Natural killer cell treated with Interleukin-12 subunit alpha and Interleukin-12 subunit beta and Interleukin-15 and Interleukin-18, amount 100 ng/mL, for 72 hours (primary cell): Measurements from ENCODE around the gene RTRAF. TPM values are rescaled to one million over a fixed set of nuclear protein-coding genes. Genes with fewer than 3 reads are reported as not detected.

Experiments
- ATAC-seq, 2 donors: fragments of 150-1000 bp; cut with Tn5 transposase in 1 of 2; sonication (Bioruptor Pico), chemical (Tn5 transposase) in 1 of 2; 2 replicates each; pipeline ENCODE4 v1.10.0; 2021
- DNase-seq: peaks from one replicate; pipeline ENCODE4 v3.0.0; 2022; ENCODE audit warnings: low spot score
- H3K27ac Mint-ChIP-seq, 2 donors: 1 replicate in 1 of 2; 2 replicates in 1 of 2; pipeline ENCODE4 v1.8.0; 2022; ENCODE audit warnings: mixed read lengths in 2 of 2, mild to moderate bottlenecking in 1 of 2, moderate library complexity in 1 of 2
- H3K27me3 Mint-ChIP-seq, 2 donors: 1 replicate in 1 of 2; 2 replicates in 1 of 2; pipeline ENCODE4 v1.8.0; 2022; ENCODE audit warnings: mixed read lengths in 2 of 2
- H3K36me3 Mint-ChIP-seq: one replicate; pipeline ENCODE4 v1.8.0; 2022; ENCODE audit warnings: mixed read lengths
- H3K4me1 Mint-ChIP-seq, 2 donors: 1 replicate in 1 of 2; 2 replicates in 1 of 2; pipeline ENCODE4 v1.8.0; 2022; ENCODE audit warnings: low read depth in 2 of 2, mixed read lengths in 2 of 2, mild to moderate bottlenecking in 1 of 2
- H3K4me3 Mint-ChIP-seq: one replicate; pipeline ENCODE4 v1.8.0; 2022; ENCODE audit warnings: mixed read lengths
- H3K9me3 Mint-ChIP-seq: 2 replicates; pipeline ENCODE4 v1.8.0; 2022; ENCODE audit warnings: mixed read lengths
- total RNA-seq, 2 donors: library from RNA; stranded (reverse); gene quantifications; one replicate each; pipeline ENCODE4 v1.2.3, GENCODE V29; 2022

The RTRAF gene
- total RNA-seq, result 100 to 1,000 TPM; 146 to 160 TPM

DNA sequence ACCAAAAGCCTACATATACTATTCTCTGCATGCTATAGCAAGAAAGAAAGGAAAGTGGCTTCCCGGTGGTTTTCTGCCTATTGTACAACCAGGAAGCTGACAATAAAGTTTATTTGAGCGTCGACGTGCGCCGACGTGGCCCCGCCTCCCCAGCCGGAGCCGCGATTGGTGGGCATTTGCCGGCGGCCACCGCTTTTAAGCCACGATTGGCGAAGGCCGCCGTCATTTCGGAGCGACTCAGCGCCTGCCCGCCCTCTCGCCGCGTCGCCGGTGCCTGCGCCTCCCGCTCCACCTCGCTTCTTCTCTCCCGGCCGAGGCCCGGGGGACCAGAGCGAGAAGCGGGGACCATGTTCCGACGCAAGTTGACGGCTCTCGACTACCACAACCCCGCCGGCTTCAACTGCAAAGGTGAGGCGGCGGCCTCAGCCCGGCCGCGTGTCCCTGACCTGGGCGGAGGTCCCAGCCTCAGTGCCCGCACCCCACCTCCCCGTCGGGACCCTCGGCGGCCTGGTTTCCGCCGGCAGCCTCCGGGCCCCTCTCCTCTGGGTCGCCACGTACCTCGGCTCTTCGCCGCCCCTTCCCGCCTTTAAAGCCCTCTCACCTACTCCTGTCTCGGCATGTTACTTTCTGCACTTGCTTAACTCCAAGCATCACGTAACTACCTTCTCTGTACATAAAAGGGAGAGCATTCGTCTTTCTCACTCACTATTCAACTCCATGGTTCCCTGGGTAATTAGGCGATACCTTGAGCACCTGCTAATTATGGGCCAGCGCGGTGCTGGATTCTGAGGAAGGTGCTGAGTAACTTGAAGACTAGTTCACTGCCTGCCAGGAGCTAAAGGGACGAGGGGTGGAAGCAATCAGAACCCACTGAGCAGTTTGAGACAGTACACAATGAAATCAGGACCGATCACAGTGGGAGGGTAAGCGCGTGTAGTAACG lies at the start of gene RTRAF:
Gene RTRAF, plus strand, starts transcription at position 254 of the 942 bp plus-strand sequence. Its CDS starts 94 bp downstream, at position 348.
- peak within 1 kb of the TSS; percentile 84 to 94 for H3K27ac Mint-ChIP-seq
- no peaks in the 10 kb centered on the region for H3K27me3 Mint-ChIP-seq
- H3K4me3 Mint-ChIP-seq, result peak within 1 kb of the TSS; percentile 100
- peak; percentile 98 to 99 for ATAC-seq
- peaks cover 28 to 29% of the 10 kb centered on the region in 2 donors for H3K4me1 Mint-ChIP-seq
- H3K9me3 Mint-ChIP-seq, result no peaks in the 10 kb centered on the region
- peaks cover 19% of the 10 kb centered on the region for H3K36me3 Mint-ChIP-seq
- DNase-seq, result peak; percentile 94

DNA sequence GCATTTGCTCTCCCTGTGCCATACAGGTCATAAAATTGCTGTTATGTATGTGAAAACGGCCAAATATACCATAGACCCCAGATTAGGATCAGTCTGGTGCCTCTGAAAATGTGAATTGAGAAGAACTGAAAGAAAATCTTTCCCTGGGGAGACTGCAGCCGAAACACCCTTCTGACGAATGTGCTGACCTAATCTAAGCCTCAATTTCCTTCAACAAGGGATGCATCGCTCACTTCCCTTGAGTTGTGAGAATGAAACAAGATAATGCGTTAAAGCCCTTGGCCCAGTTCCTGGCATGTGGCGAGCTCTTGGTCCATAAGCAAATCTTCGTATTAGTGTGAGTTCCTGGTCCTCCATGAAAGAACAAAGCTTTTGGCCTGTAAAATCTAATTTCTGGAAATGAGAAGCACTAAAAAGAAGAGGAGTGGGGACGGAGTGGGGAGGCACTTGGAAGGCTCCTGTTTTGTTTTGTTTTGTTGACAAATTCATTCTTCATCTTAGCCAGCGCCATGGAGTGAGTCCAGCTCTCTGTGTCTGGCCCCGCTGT lies 49.5 kb upstream of the RTRAF start:
- Mint-ChIP-seq H3K9me3 (peaks cover 4% of the 10 kb centered on the region), H3K4me1 (peaks cover 63 to 72% of the 10 kb centered on the region in 2 donors), H3K27ac (peak overlapping the region; percentile 89 to 92), H3K4me3 (peak overlapping the region; percentile 82), H3K36me3 (peaks cover 37% of the 10 kb centered on the region), H3K27me3 (no peaks in the 10 kb centered on the region)
- ATAC-seq (peak; percentile 71 to 77), DNase-seq (no peak)

GRCh38 chr14:51942971-51943370 lies 46.4 kb upstream of the RTRAF start:
- Mint-ChIP-seq H3K36me3 (peaks cover 60% of the 10 kb centered on the region), H3K4me3 (peak overlapping the region; percentile 23), H3K9me3 (peaks cover 12% of the 10 kb centered on the region), H3K27ac (peak overlapping the region; percentile 89 to 92), H3K4me1 (peaks cover 76 to 84% of the 10 kb centered on the region in 2 donors), H3K27me3 (no peaks in the 10 kb centered on the region)
- peak in 1 of 2 donors; percentile 53 for ATAC-seq
- no peak for DNase-seq

DNA sequence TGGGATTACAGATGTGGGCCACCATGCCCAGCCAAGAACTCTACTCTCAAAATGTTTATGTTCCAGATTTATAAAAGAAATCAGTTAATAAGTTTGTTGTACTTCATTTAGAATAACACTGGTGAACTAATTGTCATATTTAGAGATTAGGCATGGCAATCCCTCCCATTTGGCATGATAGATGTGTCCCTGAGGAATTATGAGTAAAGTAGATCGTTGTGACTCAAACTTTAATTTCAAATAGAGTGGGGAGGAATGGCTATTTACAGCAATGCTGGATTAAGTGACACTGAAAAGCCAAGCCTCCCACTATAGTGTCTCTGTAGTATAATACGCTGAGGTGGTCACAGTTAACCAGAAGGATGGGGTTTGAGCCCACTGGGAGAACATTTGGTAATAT lies 39.3 kb upstream of the RTRAF start:
- DNase-seq (no peak), ATAC-seq (no peak)
- Mint-ChIP-seq H3K4me3 (no peak overlapping the region), H3K9me3 (peaks cover 8% of the 10 kb centered on the region), H3K27ac (peak overlapping the region; percentile 31 to 66), H3K36me3 (peaks cover 65% of the 10 kb centered on the region), H3K4me1 (peaks cover 68 to 70% of the 10 kb centered on the region in 2 donors), H3K27me3 (no peaks in the 10 kb centered on the region)

DNA sequence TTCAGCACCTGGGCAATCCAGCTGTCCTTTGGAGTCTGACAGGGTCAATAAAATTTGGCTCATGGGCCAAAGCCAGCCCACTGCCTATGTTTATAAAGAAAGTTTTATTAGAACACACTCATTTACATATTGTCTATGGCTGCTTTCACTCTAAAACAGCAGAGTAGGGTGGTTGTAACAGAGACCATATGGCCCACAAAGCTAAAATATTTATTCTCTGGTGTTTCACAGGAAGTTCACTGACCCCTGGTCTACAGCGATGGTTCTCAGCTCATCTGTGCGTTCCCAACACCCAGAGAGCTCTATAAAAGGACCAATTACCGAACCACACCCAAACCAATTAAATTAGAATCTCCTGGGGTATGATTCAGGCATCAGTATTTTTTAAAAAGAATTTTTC lies 37.7 kb upstream of the RTRAF start:
- Mint-ChIP-seq H3K36me3 (peaks cover 49% of the 10 kb centered on the region), H3K27me3 (no peaks in the 10 kb centered on the region), H3K9me3 (no peaks in the 10 kb centered on the region), H3K27ac (peak overlapping the region; percentile 4 to 17), H3K4me1 (peaks cover 51 to 54% of the 10 kb centered on the region in 2 donors), H3K4me3 (no peak overlapping the region)
- DNase-seq, result no peak
- ATAC-seq, result no peak

GRCh38 chr14:51954031-51954430 lies 35.3 kb upstream of the RTRAF start:
- H3K27ac Mint-ChIP-seq, result peak overlapping the region; percentile 4 to 56

GRCh38 chr14:51954657-51955056 lies 34.7 kb upstream of the RTRAF start:
- H3K36me3 Mint-ChIP-seq, result peaks cover 63% of the 10 kb centered on the region
- H3K4me1 Mint-ChIP-seq, result peaks cover 60 to 63% of the 10 kb centered on the region in 2 donors
- no peaks in the 10 kb centered on the region for H3K27me3 Mint-ChIP-seq
- ATAC-seq (no peak), DNase-seq (no peak)
- peak overlapping the region; percentile 4 to 56 for H3K27ac Mint-ChIP-seq
- H3K9me3 Mint-ChIP-seq, result peaks cover 5% of the 10 kb centered on the region
- H3K4me3 Mint-ChIP-seq, result no peak overlapping the region

More at GRCh38 chr14:51954031-51954430, 35.3 kb upstream of the RTRAF start:
- no peak for DNase-seq
- peaks cover 4% of the 10 kb centered on the region for H3K9me3 Mint-ChIP-seq
- H3K4me1 Mint-ChIP-seq, result peaks cover 57 to 61% of the 10 kb centered on the region in 2 donors
- no peak for ATAC-seq
- H3K27me3 Mint-ChIP-seq, result no peaks in the 10 kb centered on the region
- H3K4me3 Mint-ChIP-seq, result no peak overlapping the region
- H3K36me3 Mint-ChIP-seq, result peaks cover 60% of the 10 kb centered on the region

GRCh38 chr14:51957950-51958349 lies 31.4 kb upstream of the RTRAF start:
- Mint-ChIP-seq H3K4me3 (no peak overlapping the region), H3K4me1 (peaks cover 68 to 71% of the 10 kb centered on the region in 2 donors), H3K9me3 (peaks cover 11% of the 10 kb centered on the region), H3K27me3 (no peaks in the 10 kb centered on the region), H3K27ac (peak overlapping the region; percentile 31 to 56), H3K36me3 (peaks cover 58% of the 10 kb centered on the region)
- no peak for DNase-seq
- no peak for ATAC-seq

DNA sequence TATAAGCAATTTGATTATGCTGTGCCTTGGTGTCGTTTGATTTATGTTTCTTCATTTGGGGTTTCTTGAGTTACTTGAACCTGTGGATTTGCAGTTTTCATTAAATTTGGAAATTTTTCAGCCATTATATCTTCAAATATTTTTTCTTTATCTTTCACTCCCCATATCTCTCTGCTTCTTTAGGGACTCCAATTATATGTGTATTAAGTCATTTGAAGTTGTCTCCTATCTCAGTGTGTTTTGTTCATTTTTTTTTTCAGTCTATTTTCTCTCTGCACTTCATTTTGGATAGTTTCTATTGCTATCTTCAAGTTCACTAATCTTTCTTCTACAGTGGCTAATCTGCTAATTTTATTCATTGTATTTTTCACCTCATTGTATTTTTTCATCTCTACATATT lies 29.4 kb upstream of the RTRAF start:
- peak overlapping the region; percentile 31 to 72 for H3K27ac Mint-ChIP-seq
- DNase-seq, result no peak
- peaks cover 63 to 68% of the 10 kb centered on the region in 2 donors for H3K4me1 Mint-ChIP-seq
- H3K4me3 Mint-ChIP-seq, result peak overlapping the region; percentile 0
- H3K9me3 Mint-ChIP-seq, result peaks cover 11% of the 10 kb centered on the region
- ATAC-seq, result no peak
- H3K36me3 Mint-ChIP-seq, result peaks cover 63% of the 10 kb centered on the region
- no peaks in the 10 kb centered on the region for H3K27me3 Mint-ChIP-seq

- ATAC-seq, result no peak
- H3K9me3 Mint-ChIP-seq, result peaks cover 11% of the 10 kb centered on the region
- peak overlapping the region; percentile 38 to 72 for H3K27ac Mint-ChIP-seq
- H3K27me3 Mint-ChIP-seq, result no peaks in the 10 kb centered on the region
- DNase-seq, result no peak
- H3K36me3 Mint-ChIP-seq, result peaks cover 63% of the 10 kb centered on the region
- H3K4me1 Mint-ChIP-seq, result peaks cover 68 to 71% of the 10 kb centered on the region in 2 donors
- H3K4me3 Mint-ChIP-seq, result no peak overlapping the region
Observed at GRCh38 chr14:51960866-51961265, 28.5 kb upstream of the RTRAF start.

- H3K27ac Mint-ChIP-seq, result peak overlapping the region; percentile 69 to 81
Observed at GRCh38 chr14:51962711-51963110, 26.6 kb upstream of the RTRAF start.

GRCh38 chr14:51963286-51963685 lies 26.1 kb upstream of the RTRAF start:
- ATAC-seq (no peak), DNase-seq (no peak)
- Mint-ChIP-seq H3K27me3 (no peaks in the 10 kb centered on the region), H3K27ac (peak overlapping the region; percentile 69 to 81), H3K36me3 (peaks cover 59% of the 10 kb centered on the region), H3K4me1 (peaks cover 53 to 68% of the 10 kb centered on the region in 2 donors), H3K9me3 (peaks cover 11% of the 10 kb centered on the region), H3K4me3 (peak overlapping the region; percentile 26)

More at GRCh38 chr14:51962711-51963110, 26.6 kb upstream of the RTRAF start:
- no peaks in the 10 kb centered on the region for H3K27me3 Mint-ChIP-seq
- peaks cover 11% of the 10 kb centered on the region for H3K9me3 Mint-ChIP-seq
- peak overlapping the region; percentile 54 for H3K4me3 Mint-ChIP-seq
- DNase-seq (no peak), ATAC-seq (no peak)
- H3K4me1 Mint-ChIP-seq, result peaks cover 59 to 72% of the 10 kb centered on the region in 2 donors
- H3K36me3 Mint-ChIP-seq, result peaks cover 63% of the 10 kb centered on the region

- peaks cover 26% of the 10 kb centered on the region for H3K36me3 Mint-ChIP-seq
- H3K27ac Mint-ChIP-seq, result peak overlapping the region; percentile 54 to 70
- DNase-seq (no peak), ATAC-seq (no peak)
- H3K27me3 Mint-ChIP-seq, result no peaks in the 10 kb centered on the region
- peaks cover 24 to 46% of the 10 kb centered on the region in 2 donors for H3K4me1 Mint-ChIP-seq
- H3K9me3 Mint-ChIP-seq, result no peaks in the 10 kb centered on the region
- no peak overlapping the region for H3K4me3 Mint-ChIP-seq
Observed at GRCh38 chr14:51967521-51967920, 21.8 kb upstream of the RTRAF start.
